Measurements from ENCODE around the gene NUDCD3.

Gene NUDCD3

GRCh38 chr7:44448922-44449583, 41.4 kb downstream of the NUDCD3 start:
- no peak overlapping the region for H3K27ac ChIP-seq
- no peak for TF ChIP-seq CTCF (conservative IDR thresholded peaks at IDR 0.05; ENCODE audit: low read depth)
- no peak for DNase-seq (ENCODE audit: low spot score)
- ChIA-PET CTCF (no interaction called here), POLR2A (ENCODE audit: low non-redundant PET) (no interaction called here)

- ChIA-PET CTCF (no interaction called here), POLR2A (ENCODE audit: low non-redundant PET) (no interaction called here)
- H3K27ac ChIP-seq: no peak overlapping the region
- no peak for TF ChIP-seq CTCF (conservative IDR thresholded peaks at IDR 0.05; ENCODE audit: low read depth)
- no peak for DNase-seq (ENCODE audit: low spot score)
Observed at GRCh38 chr7:44447874-44448425, 42.5 kb downstream of the NUDCD3 start.

- TF ChIP-seq CTCF (conservative IDR thresholded peaks at IDR 0.05; ENCODE audit: low read depth): no peak
- DNase-seq (ENCODE audit: low spot score): no peak
- no peak overlapping the region for H3K27ac ChIP-seq
- CTCF ChIA-PET: interaction anchor here (0.6 kb wide), 1 partner anchor 656 kb away, joined by 3 read pairs; no protein-coding TSS in a partner anchor
- POLR2A ChIA-PET (ENCODE audit: low non-redundant PET): no interaction called here
Observed at GRCh38 chr7:44445986-44446671, 44.3 kb downstream of the NUDCD3 start.

- no peak for TF ChIP-seq CTCF (conservative IDR thresholded peaks at IDR 0.05; ENCODE audit: low read depth)
- POLR2A ChIA-PET (ENCODE audit: low non-redundant PET): no interaction called here
- DNase-seq (ENCODE audit: low spot score): no peak
- H3K27ac ChIP-seq: no peak overlapping the region
- CTCF ChIA-PET: no interaction called here
Observed at GRCh38 chr7:44441079-44441478, 49.4 kb downstream of the NUDCD3 start.

- no peak for TF ChIP-seq CTCF (conservative IDR thresholded peaks at IDR 0.05; ENCODE audit: low read depth)
- no peak for DNase-seq (ENCODE audit: low spot score)
- no peak overlapping the region for H3K27ac ChIP-seq
- POLR2A ChIA-PET (ENCODE audit: low non-redundant PET): no interaction called here
- CTCF ChIA-PET: interaction anchor here (0.6 kb wide), 1 partner anchor 309 kb away, joined by 4 read pairs; no protein-coding TSS in a partner anchor
Observed at GRCh38 chr7:44440577-44441078, 49.8 kb downstream of the NUDCD3 start.

GRCh38 chr7:44439926-44440325, 50.5 kb downstream of the NUDCD3 start:
- no peak for DNase-seq (ENCODE audit: low spot score)
- no peak for TF ChIP-seq CTCF (conservative IDR thresholded peaks at IDR 0.05; ENCODE audit: low read depth)
- POLR2A ChIA-PET (ENCODE audit: low non-redundant PET): no interaction called here
- H3K27ac ChIP-seq: no peak overlapping the region
- CTCF ChIA-PET: no interaction called here

Data from RWPE1 (cell line).